ENCODE measurements around the gene SLC38A2.

SLC38A2 gene

DNA sequence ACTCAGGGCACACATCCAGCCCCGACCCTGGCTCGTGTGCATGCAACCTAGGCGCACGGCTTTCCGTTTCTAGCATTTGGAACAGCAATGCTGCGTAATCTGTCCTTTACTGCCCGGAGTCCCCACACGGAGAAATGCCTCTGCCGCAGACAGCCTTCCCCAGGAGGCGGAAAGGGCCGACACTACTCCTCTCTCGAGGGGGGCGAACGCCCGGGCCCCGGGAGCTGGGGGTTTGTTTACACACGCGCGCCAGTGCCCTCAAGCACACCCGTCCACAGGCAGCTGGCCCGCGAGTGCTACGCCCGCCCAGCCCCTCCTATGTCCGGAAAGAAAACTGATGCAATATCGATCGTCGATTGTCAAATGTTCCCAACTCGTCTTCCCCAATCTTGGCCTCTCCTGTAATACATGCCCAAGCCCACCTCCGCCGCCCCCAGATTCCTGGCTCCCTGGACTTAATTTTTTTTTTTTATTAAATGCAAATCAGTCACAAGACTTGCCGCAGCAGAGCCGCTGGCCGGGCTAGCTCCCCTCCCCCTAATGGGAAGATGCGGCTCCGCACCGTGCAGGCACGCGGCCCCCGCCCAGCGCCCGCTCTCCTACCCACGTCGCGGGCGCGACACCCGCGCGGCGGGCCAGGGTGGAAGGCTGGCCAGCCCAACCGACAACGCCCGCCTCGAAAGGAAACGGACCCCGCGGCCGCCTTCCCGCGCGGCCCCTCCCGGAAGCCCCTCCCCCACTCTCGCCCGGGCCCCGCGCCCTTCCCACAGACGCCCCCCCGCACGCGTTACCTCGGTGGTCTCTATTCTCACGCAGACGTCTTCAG lies 642 bp downstream of the SLC38A2 start:
- under 1% methylated on average over 62 of the region's 74 CpGs for WGBS (ENCODE audit: insufficient coverage)
- ChIA-PET CTCF (interaction anchor here (0.9 to 1.4 kb wide), 4 partner anchors 10 to 292 kb away, joined by 3 to 4 read pairs (median 3); partner anchors contain the start of gene SLC38A1), POLR2A (interaction anchor here (0.8 to 3.4 kb wide), 5 partner anchors 9 to 990 kb away, joined by 3 to 25 read pairs (median 5); no protein-coding TSS in a partner anchor)
- peak; percentile 37 to 76 (median 65) for DNase-seq
- Histone ChIP-seq H3K4me1 (ENCODE audit: control extremely low read depth in 1 of 4, control insufficient read depth in 4 of 4, insufficient read depth in 4 of 4, low read length in 3 of 4) (peaks cover 36 to 59% (median 42%) of the 10 kb centered on the region in 4 experiments), H3K27me3 (replicated peaks in 2 of 5; ENCODE audit: control insufficient read depth in 4 of 5, insufficient read depth in 5 of 5, low read length in 4 of 5) (no peaks in the 10 kb centered on the region), H3K36me3 (ENCODE audit: control insufficient read depth in 4 of 4, insufficient read depth in 4 of 4, low read length in 3 of 4) (peaks cover 12 to 42% (median 30%) of the 10 kb centered on the region in 4 experiments), H3K9me3 (ENCODE audit: control extremely low read depth in 1 of 5, control insufficient read depth in 4 of 5, insufficient read depth in 2 of 5, low read depth in 1 of 5, low read length in 4 of 5) (no peaks in the 10 kb centered on the region), H3K27ac (ENCODE audit: insufficient read depth in 1 of 2, low read depth in 1 of 2, low read length in 2 of 2, poor library complexity in 1 of 2, severe bottlenecking in 2 of 2) (peak overlapping the region; percentile 90 to 96), H3K4me3 (ENCODE audit: control insufficient read depth in 1 of 7, extremely low read depth in 1 of 7, insufficient read depth in 4 of 7, low read depth in 2 of 7, low read length in 6 of 7) (peak overlapping the region; percentile 89 to 100 (median 99))

DNA sequence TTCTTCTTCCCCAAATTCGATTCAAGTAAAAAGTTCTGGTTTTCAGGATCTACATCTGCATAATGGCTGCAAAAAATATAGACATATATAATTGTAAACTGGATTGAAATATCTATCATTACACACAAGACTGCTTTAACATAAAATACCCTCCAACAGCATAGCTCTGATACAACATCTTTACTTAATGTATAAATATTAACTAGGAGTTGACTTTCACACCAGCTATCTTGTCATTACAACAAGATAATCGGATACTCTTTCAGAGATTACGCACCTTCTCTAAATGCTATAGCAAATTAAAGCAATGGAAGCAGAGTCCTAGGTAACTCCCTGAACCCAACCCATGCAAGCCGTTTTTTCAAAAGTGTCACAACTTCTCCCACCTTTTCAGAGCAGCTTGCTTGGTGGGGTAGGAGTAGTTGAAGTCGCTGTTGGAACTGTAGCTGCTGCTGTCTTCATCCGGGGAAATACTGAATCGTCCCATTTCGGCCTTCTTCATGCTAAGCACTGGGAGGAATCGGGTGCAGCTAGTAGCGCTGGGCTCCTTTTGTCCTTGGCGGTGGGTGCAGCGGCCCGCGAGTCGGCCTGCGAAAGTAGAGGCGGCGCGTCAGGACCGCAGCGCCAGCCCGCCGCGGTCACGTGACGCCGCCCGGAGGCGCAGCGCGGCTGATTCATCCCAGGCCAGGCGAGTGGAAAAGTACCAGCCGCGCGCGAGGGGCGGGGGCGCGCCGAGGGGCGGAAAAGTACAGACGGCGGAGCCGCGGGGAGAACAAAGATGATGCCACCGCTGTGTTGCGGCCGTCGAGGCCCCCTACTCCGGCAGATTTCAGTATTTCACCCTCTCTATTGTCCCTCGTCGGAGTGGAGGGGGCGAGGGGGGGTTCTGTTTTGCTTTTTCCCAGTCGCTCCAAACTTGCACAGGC lies 1.5 kb downstream of the SLC38A2 start:
- peak; percentile 89 to 95 (median 94) for DNase-seq
- Histone ChIP-seq H3K27ac (ENCODE audit: insufficient read depth in 1 of 2, low read depth in 1 of 2, low read length in 2 of 2, poor library complexity in 1 of 2, severe bottlenecking in 2 of 2) (peak overlapping the region; percentile 90 to 96), H3K27me3 (replicated peaks in 2 of 5; ENCODE audit: control insufficient read depth in 4 of 5, insufficient read depth in 5 of 5, low read length in 4 of 5) (no peaks in the 10 kb centered on the region), H3K4me3 (ENCODE audit: control insufficient read depth in 1 of 7, extremely low read depth in 1 of 7, insufficient read depth in 4 of 7, low read depth in 2 of 7, low read length in 6 of 7) (peak overlapping the region; percentile 89 to 100 (median 99)), H3K4me1 (ENCODE audit: control extremely low read depth in 1 of 4, control insufficient read depth in 4 of 4, insufficient read depth in 4 of 4, low read length in 3 of 4) (peaks cover 36 to 60% (median 43%) of the 10 kb centered on the region in 4 experiments), H3K36me3 (ENCODE audit: control insufficient read depth in 4 of 4, insufficient read depth in 4 of 4, low read length in 3 of 4) (peaks cover 16 to 51% (median 38%) of the 10 kb centered on the region in 4 experiments), H3K9me3 (ENCODE audit: control extremely low read depth in 1 of 5, control insufficient read depth in 4 of 5, insufficient read depth in 2 of 5, low read depth in 1 of 5, low read length in 4 of 5) (no peaks in the 10 kb centered on the region)
- ChIA-PET POLR2A (interaction anchor here (0.6 to 3.4 kb wide), 4 partner anchors 9 to 991 kb away, joined by 3 to 25 read pairs (median 11); no protein-coding TSS in a partner anchor), CTCF (interaction anchor here (0.7 to 1.6 kb wide), 5 partner anchors 9 to 290 kb away, joined by 3 to 6 read pairs (median 3); partner anchors contain the start of gene SLC38A1)
- 2% methylated on average over 46 of the region's 54 CpGs for WGBS (ENCODE audit: insufficient coverage)

DNA sequence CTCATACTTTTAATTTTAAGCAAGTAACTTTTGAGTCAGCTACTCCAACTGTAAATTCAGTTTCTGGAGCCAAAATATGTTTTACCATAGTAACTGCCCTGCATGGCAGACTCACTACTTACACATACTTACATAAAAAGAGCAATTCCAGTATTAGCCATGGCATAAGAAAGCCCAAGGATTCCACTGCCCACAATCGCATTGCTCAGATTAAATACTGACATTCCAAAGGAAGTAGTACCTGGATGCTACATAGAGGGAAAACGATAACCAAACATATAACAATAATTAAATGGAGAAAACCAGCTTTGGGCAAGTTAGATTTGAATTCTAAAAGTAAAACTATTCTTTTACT lies 2.2 kb downstream of the SLC38A2 start:
- Histone ChIP-seq H3K36me3 (ENCODE audit: control insufficient read depth in 4 of 4, insufficient read depth in 4 of 4, low read length in 3 of 4) (peaks cover 21 to 58% (median 42%) of the 10 kb centered on the region in 4 experiments), H3K27me3 (replicated peaks in 2 of 5; ENCODE audit: control insufficient read depth in 4 of 5, insufficient read depth in 5 of 5, low read length in 4 of 5) (no peaks in the 10 kb centered on the region), H3K4me1 (ENCODE audit: control extremely low read depth in 1 of 4, control insufficient read depth in 4 of 4, insufficient read depth in 4 of 4, low read length in 3 of 4) (peaks cover 36 to 64% (median 43%) of the 10 kb centered on the region in 4 experiments), H3K27ac (ENCODE audit: insufficient read depth in 1 of 2, low read depth in 1 of 2, low read length in 2 of 2, poor library complexity in 1 of 2, severe bottlenecking in 2 of 2) (peak overlapping the region in 1 of 2 experiments; percentile 96), H3K9me3 (ENCODE audit: control extremely low read depth in 1 of 5, control insufficient read depth in 4 of 5, insufficient read depth in 2 of 5, low read depth in 1 of 5, low read length in 4 of 5) (no peaks in the 10 kb centered on the region), H3K4me3 (ENCODE audit: control insufficient read depth in 1 of 7, extremely low read depth in 1 of 7, insufficient read depth in 4 of 7, low read depth in 2 of 7, low read length in 6 of 7) (peak overlapping the region in 6 of 7 experiments; percentile 89 to 100 (median 98))
- ChIA-PET CTCF (interaction anchor here (0.7 to 1.6 kb wide), 5 partner anchors 9 to 291 kb away, joined by 3 to 6 read pairs (median 3); partner anchors contain the start of gene SLC38A1), POLR2A (interaction anchor here (0.6 to 3.4 kb wide), 3 partner anchors 8 to 13 kb away, joined by 3 to 25 read pairs (median 17); no protein-coding TSS in a partner anchor)
- DNase-seq: no peak
- no CpG with 5 or more reads among the region's 2 CpGs for WGBS (ENCODE audit: insufficient coverage)

DNA sequence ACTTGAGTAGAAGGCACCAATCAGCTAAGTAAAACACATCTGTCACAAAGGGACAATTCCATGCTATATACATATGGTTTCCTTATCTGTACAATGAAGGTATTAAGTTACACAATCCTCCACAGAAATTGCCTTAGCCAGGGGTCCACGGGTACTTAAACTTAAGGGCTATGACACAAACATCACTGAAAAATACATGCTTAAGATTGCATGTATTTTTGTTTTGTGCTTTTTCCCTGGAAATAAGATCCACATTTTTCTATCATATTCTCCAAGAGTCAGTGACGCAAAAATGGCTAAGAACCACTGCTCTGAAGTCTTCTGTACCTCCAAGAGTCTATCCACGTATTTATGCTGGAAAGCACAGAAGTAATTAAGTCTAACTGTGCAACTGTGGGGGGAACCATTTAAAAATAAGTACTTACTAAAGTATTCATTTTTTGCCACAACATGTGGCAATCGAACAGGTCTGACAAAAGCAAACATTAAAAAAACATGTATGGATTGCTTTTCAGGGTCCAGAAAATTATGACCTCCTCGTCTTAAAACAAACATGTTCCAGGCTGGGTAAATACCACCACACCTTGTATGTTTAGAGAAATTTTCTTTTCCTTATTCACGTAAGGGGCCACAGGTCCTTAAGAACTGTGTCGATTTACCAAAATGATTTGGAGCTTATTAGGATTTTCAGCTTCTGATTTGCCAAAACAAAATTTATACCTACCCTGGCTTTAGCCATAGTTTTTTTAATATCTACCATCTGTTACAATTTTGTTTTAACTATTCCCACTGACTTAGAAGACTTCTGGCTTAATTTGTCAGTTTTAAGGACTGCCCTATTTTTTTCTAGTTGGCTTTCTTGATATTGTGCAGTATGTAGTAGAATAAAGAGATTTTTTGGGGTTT lies 2.8 kb downstream of the SLC38A2 start:
- Histone ChIP-seq H3K27ac (ENCODE audit: insufficient read depth in 1 of 2, low read depth in 1 of 2, low read length in 2 of 2, poor library complexity in 1 of 2, severe bottlenecking in 2 of 2) (peak overlapping the region in 1 of 2 experiments; percentile 96), H3K9me3 (ENCODE audit: control extremely low read depth in 1 of 5, control insufficient read depth in 4 of 5, insufficient read depth in 2 of 5, low read depth in 1 of 5, low read length in 4 of 5) (no peaks in the 10 kb centered on the region), H3K27me3 (replicated peaks in 2 of 5; ENCODE audit: control insufficient read depth in 4 of 5, insufficient read depth in 5 of 5, low read length in 4 of 5) (no peaks in the 10 kb centered on the region), H3K4me1 (ENCODE audit: control extremely low read depth in 1 of 4, control insufficient read depth in 4 of 4, insufficient read depth in 4 of 4, low read length in 3 of 4) (peaks cover 36 to 63% (median 43%) of the 10 kb centered on the region in 4 experiments), H3K4me3 (ENCODE audit: control insufficient read depth in 1 of 7, extremely low read depth in 1 of 7, insufficient read depth in 4 of 7, low read depth in 2 of 7, low read length in 6 of 7) (peak overlapping the region in 6 of 7 experiments; percentile 89 to 100 (median 98)), H3K36me3 (ENCODE audit: control insufficient read depth in 4 of 4, insufficient read depth in 4 of 4, low read length in 3 of 4) (peaks cover 25 to 64% (median 45%) of the 10 kb centered on the region in 4 experiments)
- WGBS (ENCODE audit: insufficient coverage): 65% methylated on average over 4 of the region's 7 CpGs
- CTCF ChIA-PET: interaction anchor here (0.7 to 1.6 kb wide), 3 partner anchors 8 to 292 kb away, joined by 3 to 6 read pairs (median 4); no protein-coding TSS in a partner anchor
- DNase-seq: no peak
- POLR2A ChIA-PET: interaction anchor here (0.6 kb wide), 1 partner anchor 12 kb away, joined by 3 read pairs; no protein-coding TSS in a partner anchor

DNA sequence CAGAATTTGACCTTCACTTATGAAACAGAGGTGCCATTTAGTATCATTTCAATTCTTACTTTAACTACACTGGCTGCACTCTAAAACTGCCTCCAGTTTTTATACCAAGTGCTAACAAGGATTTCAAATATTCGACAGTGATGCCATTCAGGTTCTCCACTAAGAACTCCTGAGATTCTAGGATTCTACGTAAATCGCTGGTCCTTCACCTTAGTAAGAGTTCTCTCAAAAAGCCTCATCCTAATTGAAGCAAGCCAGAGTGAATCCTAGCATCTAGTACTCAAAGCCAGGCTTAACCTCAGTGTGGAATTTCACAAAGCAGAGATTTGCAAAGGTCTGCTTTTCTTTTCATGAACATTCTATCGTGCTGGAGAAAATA lies 3.5 kb downstream of the SLC38A2 start:
- CTCF ChIA-PET: no interaction called here
- POLR2A ChIA-PET: no interaction called here
- Histone ChIP-seq H3K4me1 (ENCODE audit: control extremely low read depth in 1 of 4, control insufficient read depth in 4 of 4, insufficient read depth in 4 of 4, low read length in 3 of 4) (peaks cover 34 to 57% (median 38%) of the 10 kb centered on the region in 4 experiments), H3K36me3 (ENCODE audit: control insufficient read depth in 4 of 4, insufficient read depth in 4 of 4, low read length in 3 of 4) (peaks cover 30 to 71% (median 48%) of the 10 kb centered on the region in 4 experiments), H3K4me3 (ENCODE audit: control insufficient read depth in 1 of 7, extremely low read depth in 1 of 7, insufficient read depth in 4 of 7, low read depth in 2 of 7, low read length in 6 of 7) (peak overlapping the region in 5 of 7 experiments; percentile 1 to 100 (median 20)), H3K27me3 (replicated peaks in 2 of 5; ENCODE audit: control insufficient read depth in 4 of 5, insufficient read depth in 5 of 5, low read length in 4 of 5) (no peaks in the 10 kb centered on the region), H3K27ac (ENCODE audit: insufficient read depth in 1 of 2, low read depth in 1 of 2, low read length in 2 of 2, poor library complexity in 1 of 2, severe bottlenecking in 2 of 2) (peak overlapping the region; percentile 35 to 96), H3K9me3 (ENCODE audit: control extremely low read depth in 1 of 5, control insufficient read depth in 4 of 5, insufficient read depth in 2 of 5, low read depth in 1 of 5, low read length in 4 of 5) (no peaks in the 10 kb centered on the region)
- no peak for DNase-seq
- WGBS (ENCODE audit: insufficient coverage): 98% methylated on average over 4 of the region's 4 CpGs

DNA sequence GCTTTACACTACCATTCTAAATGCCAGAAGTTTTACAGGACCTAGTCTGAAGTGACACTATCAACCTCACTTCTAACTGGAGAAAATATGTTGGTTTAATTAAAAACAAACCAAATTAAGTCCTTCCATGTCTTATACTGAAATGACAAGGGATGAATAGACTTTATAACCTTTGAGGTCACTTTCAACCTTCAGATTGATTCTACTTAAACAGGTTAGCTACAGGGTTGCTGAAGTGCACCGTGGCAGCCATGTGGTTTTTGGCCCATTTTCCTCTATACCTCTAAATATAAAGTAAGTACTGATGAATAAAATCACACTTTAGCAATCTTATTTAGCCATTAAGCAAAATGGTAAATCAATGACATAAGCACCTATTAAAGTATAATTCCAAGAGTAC lies 3.9 kb downstream of the SLC38A2 start:
- CTCF ChIA-PET: interaction anchor here (1.4 kb wide), 1 partner anchor 27 kb away, joined by 3 read pairs; no protein-coding TSS in a partner anchor
- no peaks in the 10 kb centered on the region for H3K9me3 ChIP-seq (ENCODE audit: control extremely low read depth in 1 of 5, control insufficient read depth in 4 of 5, insufficient read depth in 2 of 5, low read depth in 1 of 5, low read length in 4 of 5)
- POLR2A ChIA-PET: no interaction called here
- H3K4me1 ChIP-seq (ENCODE audit: control extremely low read depth in 1 of 4, control insufficient read depth in 4 of 4, insufficient read depth in 4 of 4, low read length in 3 of 4): peaks cover 30 to 53% (median 34%) of the 10 kb centered on the region in 4 experiments
- H3K4me3 ChIP-seq (ENCODE audit: control insufficient read depth in 1 of 7, extremely low read depth in 1 of 7, insufficient read depth in 4 of 7, low read depth in 2 of 7, low read length in 6 of 7): peak overlapping the region in 4 of 7 experiments; percentile 1 to 99 (median 10)
- WGBS (ENCODE audit: insufficient coverage): no CpG with 5 or more reads among the region's 1 CpG
- H3K36me3 ChIP-seq (ENCODE audit: control insufficient read depth in 4 of 4, insufficient read depth in 4 of 4, low read length in 3 of 4): peaks cover 34 to 75% (median 52%) of the 10 kb centered on the region in 4 experiments
- DNase-seq: no peak
- H3K27me3 ChIP-seq (replicated peaks in 2 of 5; ENCODE audit: control insufficient read depth in 4 of 5, insufficient read depth in 5 of 5, low read length in 4 of 5): no peaks in the 10 kb centered on the region
- H3K27ac ChIP-seq (ENCODE audit: insufficient read depth in 1 of 2, low read depth in 1 of 2, low read length in 2 of 2, poor library complexity in 1 of 2, severe bottlenecking in 2 of 2): peak overlapping the region; percentile 35 to 96

Measured in common myeloid progenitor, CD34-positive (primary cell).